ENCODE measurements around the gene PRR36.

PRR36 gene

GRCh38 chr19:7823686-7824301 lies 50.4 kb downstream of the PRR36 start:
- DNase-seq (ENCODE audit: low read depth in 2 of 3, low spot score in 1 of 3), result no peak

GRCh38 chr19:7822910-7823515 lies 51.2 kb downstream of the PRR36 start:
- no peak for DNase-seq (ENCODE audit: low read depth in 2 of 3, low spot score in 1 of 3)

DNA sequence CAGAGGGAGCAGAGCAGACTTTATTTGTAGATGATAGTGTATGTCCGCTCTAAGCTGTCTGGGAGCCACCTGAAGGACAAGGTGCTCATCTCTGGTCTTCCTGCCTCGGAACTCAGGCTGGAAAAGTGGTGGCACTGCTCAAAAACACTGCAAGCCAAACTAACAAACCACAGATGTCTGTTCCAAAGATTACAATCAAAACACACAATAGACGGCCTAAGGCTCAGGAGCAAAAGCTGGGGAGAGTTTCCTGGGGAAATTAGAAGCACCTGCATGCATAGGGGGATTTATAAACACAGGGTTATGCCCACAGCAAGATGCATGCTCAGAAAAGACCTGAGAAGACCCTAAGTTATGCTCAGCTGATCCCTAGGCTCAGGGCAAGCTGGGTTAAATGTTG lies 53.6 kb downstream of the PRR36 start:
- DNase-seq (ENCODE audit: low read depth in 2 of 3, low spot score in 1 of 3), result no peak

- DNase-seq (ENCODE audit: low read depth in 2 of 3, low spot score in 1 of 3), result no peak
Observed at GRCh38 chr19:7819337-7819736, 54.9 kb downstream of the PRR36 start.

- DNase-seq (ENCODE audit: low read depth in 2 of 3, low spot score in 1 of 3), result no peak
Observed at GRCh38 chr19:7818806-7819205, 55.4 kb downstream of the PRR36 start.
